Fibroblast of lung (primary cell): ENCODE data around the gene SIGLEC11. TPM values are rescaled to one million over a fixed set of nuclear protein-coding genes. Genes with fewer than 3 reads are reported as not detected.

Experiments used
- DNase-seq, 2 donors: peaks; one replicate each; pipeline versions ENCODE4 v3.0.0 to v3.0.0-alpha.2; 2010; ENCODE audit warnings: low read depth in 2 of 2
- H2AFZ ChIP-seq: 2 replicates; pipeline ENCODE4 v1.5.1; 2012; ENCODE audit warnings: low read length, control low read depth, inconsistent platforms
- H3K27ac ChIP-seq: 2 replicates; pipeline ENCODE4 v1.5.1; 2011; ENCODE audit warnings: low read length, control low read depth; ENCODE audit not compliant: insufficient read depth
- H3K27me3 ChIP-seq: 2 replicates; pipeline ENCODE4 v1.5.1; 2011; ENCODE audit warnings: mild to moderate bottlenecking, low read length; ENCODE audit not compliant: control insufficient read depth, insufficient read depth
- H3K36me3 ChIP-seq: 2 replicates; pipeline ENCODE4 v1.5.1; 2011; ENCODE audit warnings: low read length; ENCODE audit not compliant: control insufficient read depth, insufficient read depth
- H3K4me1 ChIP-seq: 2 replicates; pipeline ENCODE4 v1.5.1; 2011; ENCODE audit warnings: low read length; ENCODE audit not compliant: control insufficient read depth, insufficient read depth; ENCODE audit errors: extremely low read depth
- H3K4me2 ChIP-seq: 2 replicates; pipeline ENCODE4 v1.5.1; 2011; ENCODE audit warnings: low read length, control low read depth; ENCODE audit not compliant: insufficient read depth; ENCODE audit errors: extremely low read depth
- H3K4me3 ChIP-seq, 4 experiments: fragments of 200-600 bp in 1 of 4; sonication (generic) in 1 of 4; replicated peaks in 1 of 4; 2 replicates each; pipeline ENCODE4 v1.5.1; 2011 to 2016; ENCODE audit warnings: low read length in 4 of 4, low read depth in 3 of 4, mild to moderate bottlenecking in 3 of 4, control low read depth in 2 of 4, inconsistent platforms in 1 of 4, mixed read lengths in 1 of 4; ENCODE audit not compliant: insufficient read depth in 1 of 4; ENCODE audit errors: control extremely low read depth in 1 of 4
- H3K79me2 ChIP-seq: 2 replicates; pipeline ENCODE4 v1.5.1; 2012; ENCODE audit warnings: mild to moderate bottlenecking, low read length, inconsistent platforms; ENCODE audit not compliant: control insufficient read depth, insufficient read depth
- H3K9ac ChIP-seq: 2 replicates; pipeline ENCODE4 v1.5.1; 2011; ENCODE audit warnings: mild to moderate bottlenecking, low read length, control low read depth; ENCODE audit not compliant: insufficient read depth
- H3K9me3 ChIP-seq: 2 replicates; pipeline ENCODE4 v1.5.1; 2012; ENCODE audit warnings: low read depth, low read length; ENCODE audit not compliant: control insufficient read depth, insufficient read depth
- H4K20me1 ChIP-seq: 2 replicates; pipeline ENCODE4 v1.5.1; 2011; ENCODE audit warnings: low read length; ENCODE audit not compliant: control insufficient read depth, insufficient read depth; ENCODE audit errors: extremely low read depth
- CTCF ChIP-seq, 2 donors: IDR thresholded peaks in 1 of 2; conservative IDR thresholded peaks in 1 of 2; 1 replicate in 1 of 2; 2 replicates in 1 of 2; pipeline ENCODE4 v1.5.1; 2011 to 2012; ENCODE audit warnings: low read length in 2 of 2, control low read depth in 1 of 2, inconsistent platforms in 1 of 2, low read depth in 1 of 2, mild to moderate bottlenecking in 1 of 2
- EZH2 ChIP-seq: IDR thresholded peaks from 2 replicates; pipeline ENCODE4 v1.5.1; 2012; ENCODE audit warnings: low read length, control low read depth, mild to moderate bottlenecking; ENCODE audit errors: missing control alignments
- polyA plus RNA-seq, 2 donors: library from polyadenylated mRNA; depleted of rRNA in 1 of 2; stranded (reverse) in 1 of 2; unstranded in 1 of 2; fragments of >200 nt; gene quantifications; 2 replicates each; pipeline ENCODE4 v1.2.1, GENCODE V29; 2011 to 2012; ENCODE audit warnings: missing spikeins in 1 of 2
- total RNA-seq: library from RNA; depleted of rRNA; stranded (reverse); fragments of >200 nt; gene quantifications from 2 replicates; pipeline ENCODE4 v1.2.1, GENCODE V29; 2014

SIGLEC11 gene
- total and polyA plus RNA-seq, 2 donors (not counting 1 experiment from before 2014, with no cell fraction given) = not detected

GRCh38 chr19:49983645-49984229, 22.8 kb upstream of the SIGLEC11 start:
- Histone ChIP-seq H3K27me3 (no peaks in the 10 kb centered on the region), H3K36me3 (peaks cover 4% of the 10 kb centered on the region), H3K4me2 (no peak overlapping the region), H2AFZ (no peak overlapping the region), H3K79me2 (no peaks in the 10 kb centered on the region), H3K4me1 (peaks cover 2% of the 10 kb centered on the region), H4K20me1 (no peaks in the 10 kb centered on the region), H3K9ac (no peak overlapping the region), H3K4me3 (no peak overlapping the region), H3K27ac (no peak overlapping the region), H3K9me3 (no peaks in the 10 kb centered on the region)
- TF ChIP-seq EZH2 = no peak
- TF ChIP-seq CTCF (conservative IDR thresholded peaks at IDR 0.05 in 1 of 2, IDR thresholded peaks at IDR 0.05 in 1 of 2; ENCODE audit: low read depth in 1 of 2, low read length in 2 of 2) = peak; percentile 75 to 88
- DNase-seq = peak; percentile 7 to 39

DNA sequence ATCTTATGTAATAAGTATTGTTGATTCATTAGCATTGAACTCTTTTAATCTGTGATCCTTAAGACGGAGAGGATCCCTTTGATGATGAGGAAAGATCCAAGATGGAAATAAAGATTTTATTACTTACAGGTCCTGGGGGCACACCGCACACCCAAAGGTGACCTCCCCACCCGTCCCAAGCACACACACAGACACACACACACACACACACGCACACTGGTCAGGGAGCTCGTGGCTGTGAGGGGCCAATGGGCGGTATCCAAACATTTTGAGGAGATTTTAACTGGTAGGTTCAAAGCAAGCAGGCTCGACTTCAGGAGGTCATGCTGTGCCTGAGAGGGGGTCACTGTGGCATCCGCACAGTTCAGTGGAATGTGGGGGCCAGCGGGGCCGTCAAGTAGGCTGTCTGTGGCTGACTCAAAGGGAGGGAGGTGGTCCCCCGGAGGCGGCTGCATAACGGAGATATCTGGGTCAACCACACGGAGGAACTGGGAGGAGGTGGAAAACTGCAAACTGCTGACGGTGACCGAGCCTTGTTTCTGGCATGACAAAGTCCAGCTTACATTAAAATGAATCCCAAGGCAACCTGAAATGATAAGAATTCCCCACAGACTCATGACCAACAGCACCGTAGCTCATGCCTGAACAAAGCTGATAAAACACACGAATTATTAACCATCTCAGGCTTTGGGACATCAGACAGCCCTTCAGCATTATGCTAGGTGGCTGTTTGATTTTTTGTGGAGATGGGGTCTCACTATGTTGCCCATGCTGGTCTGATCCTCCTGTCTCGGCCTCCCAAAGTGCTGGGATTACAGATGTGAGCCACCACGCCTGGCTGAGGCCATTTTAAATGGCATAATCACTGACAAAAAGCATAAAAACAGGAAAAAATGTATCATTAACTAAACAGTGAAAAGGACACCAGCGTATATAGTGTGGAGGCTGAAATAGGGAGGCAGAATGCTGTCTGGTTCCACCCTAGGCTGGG, 20.9 kb upstream of the SIGLEC11 start:
- H3K4me3 ChIP-seq = no peak overlapping the region
- H3K4me1 ChIP-seq = no peaks in the 10 kb centered on the region
- no peaks in the 10 kb centered on the region for H3K27me3 ChIP-seq
- H2AFZ ChIP-seq = no peak overlapping the region
- H3K4me2 ChIP-seq = no peak overlapping the region
- H3K9me3 ChIP-seq = no peaks in the 10 kb centered on the region
- H3K79me2 ChIP-seq = no peaks in the 10 kb centered on the region
- H3K27ac ChIP-seq = no peak overlapping the region
- H3K36me3 ChIP-seq = no peaks in the 10 kb centered on the region
- no peak overlapping the region for H3K9ac ChIP-seq
- no peaks in the 10 kb centered on the region for H4K20me1 ChIP-seq
- TF ChIP-seq CTCF (conservative IDR thresholded peaks at IDR 0.05 in 1 of 2, IDR thresholded peaks at IDR 0.05 in 1 of 2; ENCODE audit: low read depth in 1 of 2, low read length in 2 of 2) (no peak), EZH2 (no peak)
- DNase-seq = no peak

- Histone ChIP-seq H3K9me3 (no peaks in the 10 kb centered on the region), H4K20me1 (no peaks in the 10 kb centered on the region), H3K9ac (no peak overlapping the region), H3K79me2 (no peaks in the 10 kb centered on the region), H3K27ac (no peak overlapping the region), H2AFZ (no peak overlapping the region), H3K36me3 (no peaks in the 10 kb centered on the region), H3K4me2 (no peak overlapping the region), H3K4me3 (no peak overlapping the region), H3K4me1 (no peaks in the 10 kb centered on the region), H3K27me3 (no peaks in the 10 kb centered on the region)
- DNase-seq = no peak
- no peak for TF ChIP-seq CTCF (conservative IDR thresholded peaks at IDR 0.05 in 1 of 2, IDR thresholded peaks at IDR 0.05 in 1 of 2; ENCODE audit: low read depth in 1 of 2, low read length in 2 of 2)
- TF ChIP-seq EZH2 = no peak
These were observed 17.4 kb upstream of the SIGLEC11 start for GRCh38 chr19:49978324-49978723.
